Ishikawa (cell line): Measurements from ENCODE around the gene SAMD5.

Source experiments
- CEBPB ChIP-seq: IDR thresholded peaks from 2 replicates; pipeline ENCODE4 v1.6.1; 2012
- EP300 ChIP-seq: IDR thresholded peaks from 2 replicates; pipeline ENCODE4 v1.6.1; 2012; ENCODE audit warnings: borderline replicate concordance
- FOXM1 ChIP-seq: IDR thresholded peaks from 2 replicates; pipeline ENCODE4 v1.6.1; 2012; ENCODE audit warnings: low read depth, borderline replicate concordance
- MAX ChIP-seq: IDR thresholded peaks from 2 replicates; pipeline ENCODE4 v1.6.1; 2012
- RAD21 ChIP-seq: IDR thresholded peaks from 2 replicates; pipeline ENCODE4 v1.6.1; 2012; ENCODE audit warnings: low read depth
- REST ChIP-seq: IDR thresholded peaks from 2 replicates; pipeline ENCODE4 v1.6.1; 2012; ENCODE audit warnings: low read depth, mild to moderate bottlenecking
- TAF1 ChIP-seq: IDR thresholded peaks from 2 replicates; pipeline ENCODE4 v1.6.1; 2012; ENCODE audit warnings: low read depth, mild to moderate bottlenecking
- TCF12 ChIP-seq: IDR thresholded peaks from 2 replicates; pipeline ENCODE4 v1.6.1; 2012; ENCODE audit warnings: low read depth
- TEAD4 ChIP-seq: IDR thresholded peaks from 2 replicates; pipeline ENCODE4 v1.6.1; 2012
- USF1 ChIP-seq: IDR thresholded peaks from 2 replicates; pipeline ENCODE4 v1.6.1; 2012
- YY1 ChIP-seq: IDR thresholded peaks from 2 replicates; pipeline ENCODE4 v1.6.1; 2012; ENCODE audit warnings: low read depth

GRCh38 chr6:147534116-147534860 is 25.8 kb downstream of the SAMD5 start:
- no peak for TF ChIP-seq REST
- no peak for TF ChIP-seq RAD21
- no peak for TF ChIP-seq TEAD4
- TF ChIP-seq EP300: no peak
- no peak for TF ChIP-seq MAX
- no peak for TF ChIP-seq FOXM1
- TF ChIP-seq USF1: no peak
- no peak for TF ChIP-seq CEBPB
- TF ChIP-seq YY1: no peak
- TF ChIP-seq TCF12: no peak
- no peak for TF ChIP-seq TAF1
